ENCODE results near the gene TTLL5. TPM values are rescaled to one million over a fixed set of nuclear protein-coding genes. Genes with fewer than 3 reads are reported as not detected.

Gene TTLL5
- total and polyA plus RNA-seq, 2 of the 4 experiments (the other 2 are of a cell fraction), result 11.9 to 16.7 TPM

- no TSS peak for BruUV-seq (replicated peaks)
- in situ Hi-C loops (cut with MboI; ENCODE audit: low sequenced_read_pairs), result loop anchor here (25.0 kb wide), 2 partner anchors 638 to 913 kb away; no protein-coding TSS in a partner anchor
- Histone ChIP-seq H4K5ac (ENCODE audit: low read depth, low read length) (no peak overlapping the region), H3K4me3 (ENCODE audit: insufficient read depth, low read depth, low read length) (no peak overlapping the region), H3K18ac (ENCODE audit: low read depth, low read length) (no peak overlapping the region), H2AK5ac (ENCODE audit: low read depth, low read length) (no peak overlapping the region), H4K8ac (ENCODE audit: low read depth in 2 of 2, low read length in 2 of 2) (no peak overlapping the region), H3K23ac (ENCODE audit: low read depth, low read length) (no peak overlapping the region), H3K4me1 (ENCODE audit: control insufficient read depth, insufficient read depth, low read length) (no peaks in the 10 kb centered on the region), H3K4ac (ENCODE audit: low read depth, low read length) (no peak overlapping the region), H4K91ac (ENCODE audit: insufficient read depth, low read depth, low read length) (no peak overlapping the region), H3K9ac (ENCODE audit: low read depth, low read length) (no peak overlapping the region), H2AK9ac (replicated peaks; ENCODE audit: low read depth, low read length, poor library complexity) (no peak overlapping the region), H3K36me3 (ENCODE audit: control insufficient read depth, insufficient read depth, low read length) (peaks cover 11% of the 10 kb centered on the region), H4K20me1 (ENCODE audit: insufficient read depth, low read length) (no peaks in the 10 kb centered on the region; the same call in 1 of the 2 replicates), H2BK120ac (ENCODE audit: low read depth, low read length) (no peak overlapping the region), H3K9me1 (ENCODE audit: insufficient read depth, low read length) (no peaks in the 10 kb centered on the region), H2AFZ (replicated peaks; ENCODE audit: low read length, poor library complexity) (no peak overlapping the region), H2BK15ac (ENCODE audit: low read depth, low read length) (no peak overlapping the region), H3K9me3 (ENCODE audit: control insufficient read depth, insufficient read depth, low read length) (peaks cover 2% of the 10 kb centered on the region; the same call in 1 of the 2 replicates), H3K4me2 (ENCODE audit: low read depth, low read length) (no peak overlapping the region), H3K79me1 (ENCODE audit: low read depth in 1 of 2, low read length in 2 of 2) (no peaks in the 10 kb centered on the region), H2BK5ac (ENCODE audit: low read depth, low read length, poor library complexity, severe bottlenecking) (no peak overlapping the region), H3K56ac (ENCODE audit: extremely low read depth, insufficient read depth, low read length) (no peak overlapping the region), H2BK20ac (ENCODE audit: low read depth, low read length) (no peak overlapping the region), H3K27ac (ENCODE audit: insufficient read depth, low read length) (no peak overlapping the region), H3K14ac (replicated peaks; ENCODE audit: low read depth, low read length) (no peak overlapping the region), H3K27me3 (ENCODE audit: control insufficient read depth, insufficient read depth, low read length) (peaks cover 13% of the 10 kb centered on the region)
- ATAC-seq (ENCODE audit: low read depth) (no peak), DNase-seq (no peak)
- ChIA-PET POLR2A (ENCODE audit: unreplicated experiment) (no interaction called here), CTCF (no interaction called here)
- TF ChIP-seq CEBPB (IDR thresholded peaks at IDR 0.05; ENCODE audit: low read depth, low read length) (no peak), RCOR1 (IDR thresholded peaks at IDR 0.05; ENCODE audit: insufficient replicate concordance, low read length) (no peak), ELK1 (IDR thresholded peaks at IDR 0.05; ENCODE audit: borderline replicate concordance, low read depth, low read length) (no peak), MXI1 (IDR thresholded peaks at IDR 0.05; ENCODE audit: borderline replicate concordance, low read depth, low read length) (no peak), MAFK (IDR thresholded peaks at IDR 0.05; ENCODE audit: low read depth, low read length) (no peak)
- dilution Hi-C loops (cut with HindIII; ENCODE audit: low sequenced_read_pairs, unreplicated experiment), result no loop called here
- no CpG with 5 or more reads among the region's 6 CpGs for WGBS, 2 experiments (ENCODE audit: extremely low coverage in 2 of 2, insufficient read length in 1 of 2)
- intact Hi-C loops (cut with micrococcal nuclease), result no loop called here
These were observed 63.6 kb downstream of the TTLL5 start for GRCh38 chr14:75724414-75725204.
